ENCODE measurements around the gene HBG2.

DNA sequence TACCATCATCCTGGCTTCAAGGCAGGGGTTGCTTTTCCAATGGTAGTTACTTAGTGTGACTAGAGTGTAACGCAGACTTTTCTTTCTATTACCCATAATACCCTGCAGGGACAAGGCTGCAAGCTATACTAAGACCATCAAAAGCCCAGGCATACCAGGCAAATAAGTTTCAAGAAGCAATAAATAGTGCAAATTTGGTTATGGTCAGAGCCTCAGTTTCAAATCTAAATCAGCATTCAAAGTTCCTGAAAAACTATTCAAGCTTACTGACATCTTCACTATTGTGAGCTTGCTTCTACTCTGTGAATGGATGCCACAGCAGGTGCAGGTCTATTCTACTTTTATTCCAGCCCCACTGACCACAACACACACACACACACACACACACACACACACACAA, 25.2 kb downstream of the HBG2 start:
- TF ChIP-seq, protein P1, sequence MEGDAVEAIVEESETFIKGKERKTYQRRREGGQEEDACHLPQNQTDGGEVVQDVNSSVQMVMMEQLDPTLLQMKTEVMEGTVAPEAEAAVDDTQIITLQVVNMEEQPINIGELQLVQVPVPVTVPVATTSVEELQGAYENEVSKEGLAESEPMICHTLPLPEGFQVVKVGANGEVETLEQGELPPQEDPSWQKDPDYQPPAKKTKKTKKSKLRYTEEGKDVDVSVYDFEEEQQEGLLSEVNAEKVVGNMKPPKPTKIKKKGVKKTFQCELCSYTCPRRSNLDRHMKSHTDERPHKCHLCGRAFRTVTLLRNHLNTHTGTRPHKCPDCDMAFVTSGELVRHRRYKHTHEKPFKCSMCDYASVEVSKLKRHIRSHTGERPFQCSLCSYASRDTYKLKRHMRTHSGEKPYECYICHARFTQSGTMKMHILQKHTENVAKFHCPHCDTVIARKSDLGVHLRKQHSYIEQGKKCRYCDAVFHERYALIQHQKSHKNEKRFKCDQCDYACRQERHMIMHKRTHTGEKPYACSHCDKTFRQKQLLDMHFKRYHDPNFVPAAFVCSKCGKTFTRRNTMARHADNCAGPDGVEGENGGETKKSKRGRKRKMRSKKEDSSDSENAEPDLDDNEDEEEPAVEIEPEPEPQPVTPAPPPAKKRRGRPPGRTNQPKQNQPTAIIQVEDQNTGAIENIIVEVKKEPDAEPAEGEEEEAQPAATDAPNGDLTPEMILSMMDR (IDR thresholded peaks at IDR 0.05; ENCODE audit: poor library complexity) = no peak
- TF ChIP-seq EZH2phosphoT487 (IDR thresholded peaks at IDR 0.05; ENCODE audit: low read depth, severe bottlenecking, unreplicated experiment) = no peak
